GM19351 (cell line): ENCODE data around the gene BCS1L.
"Not testable (repeated sequence)": the region's sequence is repeated elsewhere in the genome, so short reads cannot be mapped to it uniquely, and the experiment has no call there.

Experiments used
- ATAC-seq: cut with Tn5 transposase; IDR thresholded peaks from one replicate; pipeline ENCODE4 v1.9.1; 2021; ENCODE audit warnings: mild to moderate bottlenecking, moderate library complexity; ENCODE audit not compliant: unreplicated experiment

BCS1L gene

DNA sequence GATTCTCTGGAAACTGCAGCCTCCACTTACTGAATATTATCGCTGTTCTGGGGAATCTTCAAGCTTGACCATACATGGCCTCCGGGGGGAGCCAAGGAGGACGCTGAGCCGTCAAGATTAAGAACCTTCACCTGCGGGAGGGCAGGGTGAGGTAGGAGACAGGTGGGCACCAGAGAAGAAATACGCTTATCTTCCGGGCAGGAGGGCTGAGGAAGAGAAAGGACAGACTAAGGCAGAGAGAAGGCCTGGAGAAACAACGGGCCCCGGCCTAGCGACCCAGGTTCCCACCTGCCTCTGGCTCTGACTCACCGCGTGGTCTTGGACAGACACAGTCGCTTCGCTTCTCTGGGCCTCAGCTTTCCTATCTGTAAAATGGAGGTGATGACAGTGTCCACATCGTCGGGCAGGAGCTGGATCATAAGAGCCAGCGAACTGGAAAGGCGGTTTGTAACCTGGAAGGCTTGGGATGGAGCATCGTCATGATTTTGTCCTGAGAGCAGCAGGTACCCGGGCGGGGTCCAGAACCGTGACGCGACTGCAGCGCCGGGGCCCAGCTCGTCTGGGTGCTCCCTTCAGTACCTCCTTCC lies 719 bp upstream of the BCS1L start:
- ATAC-seq, result peak; percentile 55

DNA sequence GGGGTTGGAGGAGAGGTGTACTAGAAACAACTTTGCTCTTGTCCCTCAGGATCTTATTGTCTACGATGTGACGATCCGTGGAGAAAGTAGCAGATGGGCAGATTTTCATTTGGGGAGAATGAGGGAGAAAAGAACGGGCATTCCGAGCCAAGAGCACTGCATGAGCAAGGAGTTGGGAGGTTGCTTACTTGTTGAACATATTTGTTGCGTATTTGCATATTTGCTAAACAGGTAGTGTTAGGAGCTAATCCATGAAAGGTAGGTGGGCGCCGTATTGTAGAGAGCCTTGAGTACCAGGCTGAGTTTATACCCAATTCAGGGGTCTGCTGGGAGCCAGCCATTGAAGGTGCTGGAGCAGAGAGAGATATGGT lies 490 bp downstream of the BCS1L start:
- ATAC-seq, result no peak

DNA sequence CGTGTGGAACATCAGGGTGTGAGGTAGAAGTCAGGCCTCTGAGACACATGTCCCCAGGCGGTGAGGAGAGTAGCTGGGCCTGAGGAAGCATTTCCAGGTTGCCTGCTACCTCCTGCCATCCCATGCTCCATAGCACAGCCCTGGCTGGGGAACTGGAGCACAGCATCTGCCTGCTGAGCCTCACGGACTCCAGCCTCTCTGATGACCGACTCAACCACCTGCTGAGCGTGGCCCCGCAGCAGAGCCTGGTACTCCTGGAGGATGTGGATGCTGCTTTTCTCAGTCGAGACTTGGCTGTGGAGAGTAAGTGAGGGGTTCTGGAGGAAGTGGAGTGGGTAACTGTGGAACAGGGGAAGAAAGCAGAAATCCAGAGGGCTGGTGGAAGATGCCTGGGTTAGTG lies 2.9 kb downstream of the BCS1L start:
- ATAC-seq, result no peak

DNA sequence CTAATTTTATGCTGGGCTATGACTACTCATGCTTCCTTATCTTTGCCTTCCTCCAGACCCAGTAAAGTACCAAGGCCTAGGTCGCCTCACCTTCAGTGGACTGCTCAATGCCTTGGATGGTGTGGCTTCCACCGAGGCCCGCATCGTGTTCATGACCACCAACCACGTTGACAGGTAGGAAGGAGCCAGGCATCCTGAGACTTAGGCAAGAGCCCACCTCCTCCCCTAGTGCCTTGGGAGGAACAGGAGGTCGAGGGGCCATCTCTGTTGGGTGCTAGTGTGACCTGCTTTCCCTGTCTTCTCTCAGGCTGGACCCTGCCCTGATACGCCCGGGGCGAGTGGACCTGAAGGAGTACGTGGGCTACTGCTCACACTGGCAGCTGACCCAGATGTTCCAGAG lies 3.3 kb downstream of the BCS1L start:
- ATAC-seq, result no peak

DNA sequence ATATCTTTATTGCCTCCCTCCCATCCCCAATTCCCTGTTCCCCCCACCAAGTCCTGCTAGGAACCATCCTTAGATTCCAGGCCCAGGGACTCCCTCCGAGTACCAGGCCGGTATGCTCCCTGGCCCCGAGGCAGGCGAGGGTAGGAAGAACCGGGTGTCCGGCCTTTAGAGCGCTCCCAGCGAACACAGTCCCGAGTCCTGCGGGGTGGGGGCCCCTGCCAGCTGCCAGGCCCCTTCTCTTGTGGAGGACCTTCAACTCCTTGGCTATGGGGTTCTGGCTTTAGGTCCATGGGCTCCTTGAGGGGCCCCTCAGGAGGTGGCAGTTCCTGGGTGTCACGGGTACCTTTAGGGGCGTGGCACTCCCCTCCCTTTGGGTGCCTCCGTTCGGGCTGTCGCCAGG lies 4.4 kb downstream of the BCS1L start:
- ATAC-seq, result no peak

DNA sequence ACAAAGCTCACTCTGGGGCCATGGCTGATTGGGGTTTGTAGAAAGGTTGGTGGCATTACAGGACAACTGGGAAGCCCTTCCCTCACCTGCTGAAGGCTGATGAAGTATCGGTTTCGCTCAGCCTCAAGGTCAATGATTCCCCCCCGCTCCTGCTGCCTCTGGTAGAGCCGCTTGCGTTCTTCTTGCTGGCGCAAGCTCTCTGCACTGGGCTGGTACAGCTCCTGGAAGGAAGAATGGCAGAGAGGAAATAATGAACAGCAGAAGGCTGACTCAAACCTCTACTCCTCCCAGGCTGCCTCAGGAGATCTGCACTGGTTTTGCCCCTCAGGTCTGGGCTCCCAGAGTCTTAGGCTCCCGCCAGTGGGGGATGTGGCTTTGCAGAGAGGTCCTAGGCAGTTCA lies 5.2 kb downstream of the BCS1L start:
- no peak for ATAC-seq

DNA sequence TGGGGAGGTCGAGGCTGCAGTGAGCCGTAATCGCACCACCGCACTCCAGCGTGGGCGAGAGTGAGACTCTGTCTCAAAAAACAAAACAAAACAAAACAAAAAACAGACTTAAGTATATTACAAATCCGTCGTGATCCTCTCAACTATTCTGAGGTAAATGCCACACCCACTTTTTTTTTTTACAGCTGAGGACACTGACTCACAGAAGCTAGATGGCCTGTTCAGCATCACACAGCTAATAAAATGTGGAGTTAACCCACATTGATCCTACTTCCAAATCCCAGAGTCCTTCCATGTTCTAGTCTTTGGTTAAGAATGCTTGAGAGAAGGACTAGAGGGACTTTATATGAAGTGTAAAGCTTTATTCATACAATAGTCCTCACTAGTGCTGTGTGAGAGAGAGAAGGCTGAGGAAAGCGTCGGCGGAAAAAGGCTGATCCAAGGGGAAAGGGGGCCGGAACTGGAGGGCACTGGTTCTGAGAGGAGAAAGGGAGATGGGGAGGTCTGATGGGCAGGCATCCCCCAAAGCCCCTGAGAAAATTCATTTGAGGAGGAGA lies 11.7 kb downstream of the BCS1L start:
- ATAC-seq, result no peak

DNA sequence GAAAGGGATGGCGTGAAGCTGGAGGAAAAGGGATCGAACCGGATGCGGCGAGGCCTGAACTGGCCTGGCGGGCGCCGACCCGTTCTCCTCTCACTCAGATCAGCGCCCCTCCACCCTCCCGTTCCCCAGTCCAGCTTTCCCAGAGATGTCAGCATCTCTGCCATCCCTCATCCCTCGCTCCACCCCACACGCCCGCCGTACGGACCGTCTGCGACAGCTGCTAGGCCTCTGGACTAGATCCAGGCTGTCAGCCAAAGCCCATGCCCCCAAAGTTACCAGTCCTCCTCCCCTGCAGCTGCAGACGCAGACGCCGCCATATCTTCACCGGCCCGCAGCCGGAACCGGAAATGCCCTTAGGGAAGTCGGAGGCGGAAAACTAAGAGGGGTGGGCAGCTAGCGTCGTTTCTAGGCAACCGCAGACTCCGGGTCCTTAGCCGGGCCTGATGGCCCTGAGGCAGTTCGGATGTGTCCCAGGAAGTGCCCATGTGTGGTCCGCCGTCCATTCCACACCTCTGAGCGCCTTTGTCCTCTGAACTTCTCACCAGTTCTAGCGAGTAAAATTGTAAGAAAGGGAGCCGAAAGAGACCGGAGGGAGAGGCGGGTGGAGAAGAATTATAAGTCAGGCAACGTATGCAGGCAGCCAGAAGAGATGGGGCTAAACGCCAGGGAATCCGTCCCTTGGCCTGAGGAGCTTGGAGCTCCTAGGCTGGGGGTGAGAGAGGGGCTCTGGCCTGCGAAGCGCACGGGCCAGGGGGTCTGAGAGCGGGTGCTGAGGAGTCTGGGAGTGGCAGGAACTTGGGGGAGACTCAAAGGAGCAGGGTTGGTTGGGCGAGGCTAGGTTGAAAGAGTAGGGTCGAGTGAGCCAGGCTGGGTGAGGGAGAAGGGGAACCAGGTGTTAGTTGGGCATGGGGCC lies 12.4 kb downstream of the BCS1L start, which contains the start of the genes RNF25 and STK36:
TSS of gene RNF25 (minus strand) at position 349 of the 913 bp plus-strand sequence. CDS start at position 317, 32 bp downstream.
TSS of gene STK36 (plus strand) at position 433 of the 913 bp plus-strand sequence. CDS start 744 bp downstream, outside the sequence.
- ATAC-seq, result peak; percentile 99

DNA sequence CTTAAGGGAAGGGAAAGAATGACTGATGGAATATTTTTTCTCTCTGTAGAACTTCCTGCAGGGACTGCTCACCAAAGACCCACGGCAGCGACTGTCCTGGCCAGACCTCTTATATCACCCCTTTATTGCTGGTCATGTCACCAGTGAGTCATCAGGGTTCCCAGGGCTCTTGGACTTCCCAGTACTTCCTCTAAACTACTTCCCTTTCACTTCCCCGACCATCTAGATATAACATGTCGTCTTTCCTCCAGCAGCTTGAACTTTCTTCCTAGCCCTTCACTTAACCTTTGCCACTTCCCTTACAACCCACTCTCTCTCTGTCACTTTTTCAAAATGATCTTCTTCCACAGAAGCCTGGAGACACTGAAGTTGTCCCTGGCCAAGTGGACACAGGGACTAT lies 19.6 kb downstream of the BCS1L start:
- no peak for ATAC-seq

DNA sequence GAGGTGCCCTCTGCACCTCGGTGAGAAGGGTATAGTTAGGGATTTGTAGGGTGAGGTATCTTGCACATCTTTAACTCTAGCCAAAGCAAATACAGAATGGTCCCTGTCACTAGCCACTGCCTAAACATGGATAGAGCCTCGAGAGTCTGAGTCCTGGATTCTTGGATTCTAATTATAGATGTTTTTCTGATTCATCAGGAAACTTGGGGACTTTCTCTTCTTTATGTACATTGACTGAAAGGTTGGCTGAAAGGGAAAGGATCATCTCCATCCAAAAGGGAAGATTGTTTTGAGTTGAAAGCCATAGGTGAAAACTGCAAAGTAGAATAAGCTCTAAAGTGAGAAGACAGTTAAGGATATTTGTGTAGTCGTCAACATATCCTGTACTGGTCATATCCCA lies 20.6 kb downstream of the BCS1L start:
- ATAC-seq, result no peak

DNA sequence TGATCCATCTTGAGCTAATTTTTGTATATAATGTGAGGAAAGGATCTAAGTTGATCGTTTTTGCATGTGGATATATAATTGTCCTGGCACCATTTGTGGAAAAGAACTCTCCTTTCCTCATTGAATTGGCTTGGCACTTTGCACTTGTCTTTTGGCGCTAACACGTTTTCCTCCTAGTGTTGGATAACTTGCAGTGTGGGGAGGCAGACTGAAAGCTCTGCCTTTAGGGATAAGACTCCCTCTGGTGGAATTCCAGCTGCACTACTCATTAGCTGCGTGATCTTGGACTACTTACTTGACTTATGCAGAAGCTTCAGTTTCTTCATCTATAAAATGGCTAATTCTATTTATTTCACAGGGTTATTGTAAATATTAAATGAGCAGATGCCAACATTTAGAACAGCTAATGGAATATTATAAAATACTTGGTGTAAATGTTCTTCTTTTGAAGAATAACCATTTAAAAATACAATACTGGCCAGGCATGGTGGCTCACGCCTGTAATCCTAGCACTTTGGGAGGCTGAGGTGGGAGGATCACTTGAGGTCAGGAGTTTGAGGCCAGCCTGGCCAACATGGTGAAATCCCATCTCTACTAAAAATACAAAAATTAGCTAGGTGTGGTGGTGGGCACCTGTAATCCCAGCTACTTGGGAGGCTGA lies 28.0 kb downstream of the BCS1L start:
- not testable (repeated sequence) for ATAC-seq

DNA sequence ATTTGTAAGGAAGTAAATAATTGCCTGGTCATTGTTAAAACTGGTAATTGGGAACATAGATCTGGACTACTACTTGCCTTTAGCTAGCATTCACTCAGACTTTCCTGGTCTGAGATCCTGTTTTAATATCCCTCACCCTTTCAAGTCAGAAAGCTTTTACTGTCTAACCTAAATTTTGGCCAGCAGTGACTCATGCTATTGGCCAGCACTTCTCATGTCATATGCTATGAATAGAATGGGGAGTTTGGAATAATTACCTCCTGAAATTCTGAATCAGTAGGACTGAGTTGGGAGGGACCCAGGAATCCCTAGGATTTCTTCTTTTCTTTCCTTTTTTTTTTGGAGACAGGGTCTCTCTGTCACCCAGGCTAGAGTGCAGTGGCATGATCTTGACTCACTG lies 31.8 kb downstream of the BCS1L start:
- ATAC-seq, result no peak

DNA sequence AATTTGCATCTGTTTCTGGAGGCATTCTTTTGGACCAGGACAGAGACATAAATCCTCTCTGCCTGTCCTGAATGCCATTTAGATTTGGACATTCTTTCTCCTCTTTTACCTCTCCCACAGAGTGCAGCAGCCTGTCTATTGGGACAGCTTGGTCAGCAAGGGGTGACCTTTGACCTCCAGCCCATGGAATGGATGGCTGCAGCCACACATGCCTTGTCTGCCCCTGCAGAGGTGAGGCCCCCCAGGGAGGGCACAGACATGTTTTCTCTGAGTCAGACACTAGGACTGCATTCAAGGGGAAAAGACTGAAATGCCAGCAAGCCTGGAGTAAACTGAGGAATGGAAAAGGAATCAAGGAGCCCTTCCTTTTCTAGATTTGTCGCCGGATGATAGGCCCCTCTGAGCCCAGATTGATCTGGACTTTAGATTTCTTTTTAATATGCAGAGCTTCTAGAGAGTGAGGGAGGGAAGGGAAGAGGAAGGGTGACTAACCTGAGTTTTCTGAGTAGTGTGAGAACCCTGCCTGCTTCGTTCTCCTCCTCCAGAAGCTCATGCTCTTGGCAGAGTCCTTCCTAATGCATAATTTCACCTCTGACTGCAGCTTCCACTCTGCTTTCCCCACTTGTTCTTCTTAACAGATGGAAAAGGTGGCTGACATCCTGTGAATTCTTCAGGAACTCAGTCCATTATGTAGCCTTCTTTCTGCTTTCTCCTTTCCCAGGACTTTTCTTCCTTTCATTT lies 35.1 kb downstream of the BCS1L start:
- no peak for ATAC-seq

DNA sequence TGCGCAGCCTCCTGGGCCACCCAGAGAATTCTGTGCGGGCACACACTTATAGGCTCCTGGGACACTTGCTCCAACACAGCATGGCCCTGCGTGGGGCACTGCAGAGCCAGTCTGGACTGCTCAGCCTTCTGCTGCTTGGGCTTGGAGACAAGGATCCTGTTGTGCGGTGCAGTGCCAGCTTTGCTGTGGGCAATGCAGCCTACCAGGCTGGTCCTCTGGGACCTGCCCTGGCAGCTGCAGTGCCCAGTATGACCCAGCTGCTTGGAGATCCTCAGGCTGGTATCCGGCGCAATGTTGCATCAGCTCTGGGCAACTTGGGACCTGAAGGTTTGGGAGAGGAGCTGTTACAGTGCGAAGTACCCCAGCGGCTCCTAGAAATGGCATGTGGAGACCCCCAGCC lies 39.4 kb downstream of the BCS1L start:
- no peak for ATAC-seq

DNA sequence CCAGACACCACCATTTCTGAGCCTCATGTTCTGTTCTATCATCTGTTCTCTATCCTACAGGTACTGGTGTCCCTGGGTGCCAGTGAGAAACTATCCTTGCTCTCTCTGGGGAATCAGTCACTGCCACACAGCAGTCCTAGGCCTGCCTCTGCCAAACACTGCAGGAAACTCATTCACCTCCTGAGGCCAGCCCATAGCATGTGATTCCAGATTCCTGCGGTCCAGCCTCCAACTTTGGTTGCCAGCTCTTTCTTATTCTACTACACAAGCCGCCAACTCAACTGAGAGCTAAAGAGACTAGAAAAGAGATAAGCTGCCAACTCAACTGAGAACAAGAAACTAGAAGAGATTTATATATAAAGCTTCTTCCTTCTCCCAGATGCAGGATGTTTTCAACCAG lies 42.3 kb downstream of the BCS1L start:
- no peak for ATAC-seq

DNA sequence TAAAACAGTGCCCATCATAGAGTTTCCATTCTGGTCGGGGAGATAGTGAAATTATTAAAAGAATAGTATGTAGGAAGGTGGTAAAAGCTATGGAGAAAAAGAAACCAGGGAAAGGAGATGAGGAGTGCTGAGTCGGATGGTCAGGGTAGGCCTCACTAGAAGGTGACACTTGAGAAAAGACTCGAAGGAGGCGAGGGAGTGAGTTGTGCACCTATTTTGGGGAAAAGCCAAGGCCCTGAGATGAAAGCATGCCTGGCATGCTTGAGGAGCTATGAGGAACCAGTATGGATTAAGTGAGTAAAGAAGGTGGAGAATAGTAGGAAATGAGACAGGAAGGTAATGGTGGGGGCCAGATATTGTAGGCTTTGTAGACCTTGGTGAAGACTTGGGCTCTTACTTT lies 43.9 kb downstream of the BCS1L start:
- no peak for ATAC-seq

DNA sequence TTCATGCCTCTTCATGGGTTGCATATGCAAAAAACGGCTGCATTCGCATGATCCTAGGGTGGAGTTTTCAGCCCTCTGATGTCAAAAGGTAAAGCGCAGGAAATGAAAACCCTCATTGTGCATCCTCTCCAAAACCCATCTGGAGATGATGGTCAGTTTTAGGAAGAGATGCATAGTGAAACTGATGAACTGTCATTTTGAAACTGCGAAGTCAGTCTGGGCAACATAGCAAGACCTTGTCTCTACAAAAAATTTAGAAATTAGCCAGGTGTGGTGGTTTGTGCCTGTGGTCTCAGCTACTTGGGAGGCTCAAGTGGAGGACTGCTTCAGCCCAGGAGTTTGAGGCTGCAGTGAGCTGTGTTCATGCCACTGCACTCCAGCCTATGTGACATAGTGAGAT lies 48.6 kb downstream of the BCS1L start:
- ATAC-seq, result peak; percentile 37

DNA sequence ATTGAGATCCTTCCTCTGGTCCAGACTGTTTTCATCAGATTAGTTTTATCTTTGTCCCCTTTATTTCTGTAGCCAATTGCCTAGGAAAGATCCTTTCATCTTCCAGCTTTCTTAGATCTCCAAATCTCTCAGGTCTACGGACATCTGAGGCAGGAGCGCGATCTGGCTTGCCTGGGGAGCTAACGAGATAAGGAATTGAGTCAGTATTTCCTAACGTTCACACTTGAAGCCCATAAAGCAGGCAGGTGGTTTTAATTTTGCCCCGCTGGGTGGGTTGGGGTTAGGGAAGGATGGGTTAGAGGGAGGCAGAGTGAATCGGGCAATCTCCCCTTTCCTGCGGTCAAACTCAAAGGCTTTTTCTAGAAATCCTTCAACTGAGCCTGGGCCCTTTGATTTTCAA lies 50.4 kb downstream of the BCS1L start:
- no peak for ATAC-seq

DNA sequence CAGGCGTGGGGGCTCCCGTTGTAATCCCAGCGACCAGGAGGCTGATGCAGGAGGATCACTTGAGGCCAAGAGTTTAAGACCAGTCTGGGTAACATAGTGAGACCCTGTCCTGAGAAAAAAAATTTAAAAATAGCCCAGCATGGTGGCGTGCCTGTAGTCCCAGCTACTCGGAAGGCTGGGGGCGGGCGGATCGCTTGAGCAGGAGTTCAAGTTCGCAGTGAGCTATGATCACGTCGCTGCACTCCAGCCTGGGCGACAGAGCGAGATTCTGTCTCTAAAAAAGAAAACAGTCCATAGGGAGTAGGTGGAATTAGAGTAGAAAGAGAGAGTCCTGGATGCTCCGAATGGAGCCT lies 50.8 kb downstream of the BCS1L start:
- ATAC-seq, result no peak

DNA sequence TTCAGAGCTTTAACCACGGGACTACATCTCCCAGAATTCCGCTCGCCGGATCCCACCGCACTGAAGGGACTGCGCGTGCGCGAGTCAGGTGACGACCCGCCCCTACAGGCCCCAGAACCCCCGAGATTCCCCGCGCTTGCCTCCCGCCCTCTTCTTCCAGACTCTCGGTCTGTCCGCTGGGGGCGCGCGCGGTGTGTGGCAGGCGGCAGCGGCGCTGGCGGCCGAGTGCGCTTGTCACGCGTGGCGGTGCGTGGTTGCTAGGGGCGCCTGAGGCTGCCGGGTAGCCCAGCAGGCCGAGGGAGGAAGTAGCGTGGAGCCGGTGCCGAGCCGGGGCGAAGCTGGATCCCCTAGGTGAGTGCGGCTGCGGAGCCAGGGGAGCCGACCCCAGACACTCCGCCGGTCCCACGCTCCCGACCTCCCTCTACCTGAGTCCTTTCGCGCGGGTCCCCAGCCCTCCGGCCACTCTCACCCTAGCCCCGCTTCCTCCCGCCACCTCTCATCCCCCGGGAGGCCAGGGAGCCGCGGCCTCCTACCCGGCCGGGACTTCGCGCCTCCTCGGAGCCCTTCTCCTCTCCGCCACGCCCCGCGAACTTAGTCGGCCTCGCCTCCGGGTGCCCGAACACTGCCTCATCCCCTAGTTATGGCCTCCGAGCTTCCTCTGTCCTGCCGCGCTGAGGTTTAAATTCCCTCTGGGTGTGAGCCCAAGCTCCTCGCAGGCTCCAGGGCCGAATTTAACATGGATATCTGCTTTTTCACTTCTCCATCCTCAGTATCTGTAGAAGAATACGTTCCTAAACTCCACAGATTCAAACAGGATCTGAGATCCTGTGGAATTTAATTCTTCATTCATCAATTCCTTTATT lies 51.4 kb downstream of the BCS1L start, which contains the start of gene TTLL4:
TSS of gene TTLL4 (plus strand) at position 149 of the 863 bp plus-strand sequence. CDS start 26,842 bp downstream, outside the sequence.
- ATAC-seq, result peak; percentile 83
